NCI-H1092 treated with DMSO at 0.1 percent for 48 hours (cell line): ENCODE measurements around the gene TBC1D1.
A peak's percentile ranks its signal among the peaks of the same experiment; 100 is the strongest.

Experiments
- DNase-seq: peaks from one replicate; lab custom pipeline; 2025; lab: John Stamatoyannopoulos, UW

The TBC1D1 gene

DNA sequence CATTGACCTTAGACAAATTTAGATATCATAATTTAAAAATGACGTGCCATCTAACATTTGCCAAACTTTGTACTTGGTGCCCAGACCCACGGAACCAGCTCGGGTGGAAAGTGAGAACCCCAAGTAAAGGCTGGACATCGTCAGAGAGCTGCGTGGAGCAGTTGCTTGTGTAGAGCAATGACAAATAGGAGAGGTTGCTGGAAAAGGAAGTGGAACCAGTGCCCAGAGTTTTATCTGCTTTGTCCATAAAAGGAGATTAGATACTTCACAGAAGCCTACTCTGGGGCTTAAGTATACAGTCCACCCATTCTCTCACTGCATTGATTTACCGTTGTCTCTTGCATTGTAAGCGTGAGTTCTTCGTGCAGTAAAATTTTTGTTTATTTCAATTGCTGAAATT lies 5.4 kb upstream of the TBC1D1 start:
- no peak for DNase-seq

DNA sequence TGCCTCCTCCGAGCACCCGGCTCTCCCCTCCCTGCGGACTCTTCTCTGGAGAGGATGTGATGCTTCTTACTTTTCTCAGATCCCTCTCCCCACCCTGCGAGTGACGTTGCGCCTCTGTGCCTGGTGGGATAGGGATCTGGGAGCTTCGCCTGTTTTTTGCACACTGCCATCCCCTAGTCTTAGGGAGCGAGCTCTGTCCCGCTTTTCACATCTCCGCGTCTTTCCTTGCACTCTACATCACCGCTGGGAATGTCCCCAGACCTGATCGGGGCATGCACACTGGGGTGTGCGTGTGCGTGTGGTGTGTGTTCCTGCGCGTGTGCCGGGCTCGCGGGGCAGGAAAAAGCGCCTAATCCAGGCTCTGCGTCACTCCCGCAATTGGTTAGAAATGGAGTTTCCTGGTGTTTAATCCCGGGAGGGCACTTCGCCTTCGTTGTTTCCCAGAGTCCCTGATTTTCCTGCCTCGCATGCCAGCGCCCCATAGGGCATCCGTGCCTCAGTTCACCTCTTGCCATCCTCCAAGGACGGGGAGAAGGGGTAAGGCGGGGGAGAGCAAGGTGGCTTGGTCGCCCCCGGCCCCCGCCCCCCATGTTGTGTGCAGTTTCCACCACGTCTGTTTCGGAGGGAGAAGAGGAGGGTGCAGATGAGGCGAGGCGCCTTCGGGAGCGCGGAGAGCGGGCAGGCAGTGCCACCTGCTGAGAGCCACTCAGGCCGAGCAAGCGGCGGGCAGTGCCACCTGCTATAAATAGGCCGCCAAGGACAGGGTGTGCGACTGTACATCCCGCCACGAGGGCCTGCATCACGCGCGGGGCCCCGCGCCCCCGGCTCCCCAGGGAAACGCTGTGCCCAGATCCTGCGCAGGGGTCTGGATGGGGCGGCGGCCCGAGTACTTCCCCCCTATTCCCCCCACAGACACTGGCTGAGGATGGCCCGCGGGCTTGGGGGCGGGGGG lies 759 bp upstream of the TBC1D1 start:
- DNase-seq, result peak; percentile 43

DNA sequence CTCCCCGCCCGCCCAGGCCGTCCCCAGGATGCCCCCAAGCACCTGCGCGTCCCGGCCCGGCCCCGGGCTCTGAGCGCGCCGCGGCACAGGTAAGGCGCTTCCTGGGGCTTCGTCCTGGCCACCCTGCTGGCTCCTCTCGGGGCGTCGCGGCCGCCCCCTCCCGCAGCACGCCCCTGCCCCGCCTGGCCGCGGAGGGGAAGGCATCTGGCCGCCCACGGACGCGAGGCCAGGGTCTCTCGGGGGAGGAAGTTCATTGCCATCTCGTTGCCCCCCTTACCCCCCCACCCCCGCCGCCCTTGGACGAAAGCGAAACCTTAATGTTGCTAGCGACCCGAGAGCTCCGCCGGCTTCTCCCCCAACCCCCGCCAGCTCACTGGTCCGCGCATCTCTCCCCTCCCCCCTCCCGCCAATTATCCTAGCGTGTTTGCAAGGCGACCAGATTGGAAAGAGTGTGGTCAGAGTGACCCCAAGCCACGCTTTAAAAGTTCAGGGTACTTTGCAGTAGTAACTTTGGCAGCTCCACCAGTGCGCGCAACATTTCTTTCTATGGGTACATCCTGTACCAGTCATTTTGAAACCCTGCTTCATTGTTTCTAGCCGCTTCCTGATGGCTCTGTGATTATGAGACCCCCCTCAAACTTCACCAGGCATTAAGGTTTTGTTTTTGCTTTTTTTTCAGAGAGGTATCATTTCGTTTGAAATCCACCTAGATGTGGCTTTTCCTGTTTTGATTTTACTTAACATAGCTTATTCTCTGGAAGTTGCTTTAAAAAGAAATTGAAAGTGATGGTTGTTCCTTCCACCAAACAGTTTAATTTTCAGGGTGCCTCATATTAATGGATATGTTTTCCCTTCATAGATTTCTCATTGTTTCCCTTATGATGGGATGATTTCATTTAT lies 626 bp downstream of the TBC1D1 start:
- DNase-seq, result no peak

DNA sequence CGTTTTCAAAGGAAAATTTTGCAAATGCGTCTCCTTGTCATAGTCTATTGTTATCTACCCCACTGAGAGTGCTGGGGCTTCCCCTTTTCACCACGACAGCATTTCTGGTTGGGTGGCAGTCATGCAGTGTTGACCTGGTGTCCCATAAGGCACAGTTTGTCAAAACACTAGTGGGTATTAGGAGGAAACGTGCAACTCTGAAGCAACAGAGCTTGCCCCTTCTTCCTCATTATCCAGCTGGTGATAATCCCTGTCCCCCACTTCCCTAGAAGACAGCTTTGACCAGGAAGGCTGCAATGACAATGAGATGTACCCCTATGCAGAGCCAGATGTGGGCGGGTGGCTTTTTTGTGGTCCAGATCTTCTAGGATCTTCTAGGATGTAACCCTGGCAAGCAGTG lies 1.8 kb downstream of the TBC1D1 start:
- DNase-seq, result no peak

DNA sequence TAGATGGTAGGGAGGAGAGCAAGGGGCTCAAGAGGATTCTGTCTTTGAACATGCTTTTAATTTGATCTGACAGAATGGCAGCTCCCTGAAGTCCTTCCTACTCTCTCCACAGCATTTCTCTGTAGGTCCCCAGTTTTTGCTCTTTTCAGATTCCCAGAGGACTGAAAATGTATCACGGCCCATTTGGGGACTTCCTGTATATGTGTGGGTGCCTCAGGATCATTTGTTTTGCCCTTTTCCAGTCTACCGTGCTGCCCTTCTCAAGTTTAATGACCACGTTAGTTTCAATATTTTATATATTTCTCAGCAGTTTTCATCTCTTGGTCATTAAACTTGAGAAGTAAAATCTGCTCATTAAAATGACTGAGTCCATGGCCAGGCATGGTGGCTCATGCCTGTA lies 2.3 kb downstream of the TBC1D1 start:
- DNase-seq, result no peak

DNA sequence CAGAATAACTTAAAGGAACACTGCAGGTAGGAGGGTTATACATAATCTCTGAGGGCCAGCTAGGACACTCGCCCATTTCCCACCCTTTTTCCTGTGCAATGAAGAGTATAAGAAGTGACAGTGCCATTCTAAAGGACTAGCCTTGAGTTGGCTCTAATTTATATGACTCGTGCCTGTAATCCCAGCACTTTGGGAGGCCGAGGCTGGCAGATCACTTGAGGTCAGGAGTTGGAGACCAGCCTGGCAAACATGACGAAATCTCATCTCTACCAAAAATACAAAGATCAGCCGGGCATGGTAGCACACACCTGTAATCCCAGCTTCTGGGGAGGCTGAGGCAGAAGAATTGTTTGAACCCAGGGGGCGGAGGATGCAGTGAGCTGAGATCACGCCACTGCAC lies 4.4 kb downstream of the TBC1D1 start:
- DNase-seq, result no peak

DNA sequence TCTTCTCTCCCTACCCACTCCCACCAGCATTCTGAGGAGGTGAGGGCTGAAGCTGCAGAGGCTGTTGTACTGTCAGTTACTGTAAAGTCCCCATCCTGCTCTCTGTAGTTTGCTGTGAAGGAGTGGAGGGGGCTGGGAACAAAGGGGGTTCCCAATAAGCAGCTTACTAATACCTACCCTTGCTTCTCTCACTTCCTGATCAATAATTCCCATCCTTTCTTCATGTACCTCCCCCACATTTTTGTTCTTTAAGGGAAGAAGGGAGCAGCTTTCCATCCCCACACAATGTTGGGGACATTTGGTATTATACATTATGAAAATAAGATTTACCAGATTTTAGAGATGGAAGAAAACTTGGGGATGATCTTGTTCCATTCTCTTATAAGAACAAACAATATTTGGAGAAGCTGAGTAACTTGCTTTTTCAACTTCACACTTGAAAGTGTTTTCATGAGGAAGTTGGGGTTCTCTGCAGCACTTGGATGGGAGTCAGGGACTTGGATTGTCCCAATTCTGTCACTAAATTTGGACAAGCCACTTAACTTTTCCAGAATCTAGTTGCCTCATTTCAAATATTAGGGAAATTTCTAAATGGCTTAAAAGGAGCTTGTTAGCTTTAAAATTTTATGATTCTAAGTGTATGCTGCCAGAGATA lies 5.4 kb downstream of the TBC1D1 start:
- DNase-seq, result no peak

DNA sequence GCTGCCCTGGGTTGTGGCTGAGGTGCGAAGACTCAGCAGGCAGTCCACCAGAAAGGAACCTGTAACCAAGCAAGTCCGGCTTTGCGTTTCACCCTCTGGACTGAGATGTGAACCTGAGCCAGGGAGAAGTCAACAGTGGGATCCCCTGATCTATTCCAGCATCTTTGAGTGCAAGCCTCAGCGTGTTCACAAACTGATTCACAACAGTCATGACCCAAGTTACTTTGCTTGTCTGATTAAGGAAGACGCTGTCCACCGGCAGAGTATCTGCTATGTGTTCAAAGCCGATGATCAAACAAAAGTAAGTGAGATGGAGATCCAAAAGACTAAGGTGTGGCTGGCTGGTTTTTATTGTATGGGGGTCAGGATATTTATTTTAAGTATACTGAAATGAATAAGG lies 11.3 kb downstream of the TBC1D1 start:
- DNase-seq, result no peak

DNA sequence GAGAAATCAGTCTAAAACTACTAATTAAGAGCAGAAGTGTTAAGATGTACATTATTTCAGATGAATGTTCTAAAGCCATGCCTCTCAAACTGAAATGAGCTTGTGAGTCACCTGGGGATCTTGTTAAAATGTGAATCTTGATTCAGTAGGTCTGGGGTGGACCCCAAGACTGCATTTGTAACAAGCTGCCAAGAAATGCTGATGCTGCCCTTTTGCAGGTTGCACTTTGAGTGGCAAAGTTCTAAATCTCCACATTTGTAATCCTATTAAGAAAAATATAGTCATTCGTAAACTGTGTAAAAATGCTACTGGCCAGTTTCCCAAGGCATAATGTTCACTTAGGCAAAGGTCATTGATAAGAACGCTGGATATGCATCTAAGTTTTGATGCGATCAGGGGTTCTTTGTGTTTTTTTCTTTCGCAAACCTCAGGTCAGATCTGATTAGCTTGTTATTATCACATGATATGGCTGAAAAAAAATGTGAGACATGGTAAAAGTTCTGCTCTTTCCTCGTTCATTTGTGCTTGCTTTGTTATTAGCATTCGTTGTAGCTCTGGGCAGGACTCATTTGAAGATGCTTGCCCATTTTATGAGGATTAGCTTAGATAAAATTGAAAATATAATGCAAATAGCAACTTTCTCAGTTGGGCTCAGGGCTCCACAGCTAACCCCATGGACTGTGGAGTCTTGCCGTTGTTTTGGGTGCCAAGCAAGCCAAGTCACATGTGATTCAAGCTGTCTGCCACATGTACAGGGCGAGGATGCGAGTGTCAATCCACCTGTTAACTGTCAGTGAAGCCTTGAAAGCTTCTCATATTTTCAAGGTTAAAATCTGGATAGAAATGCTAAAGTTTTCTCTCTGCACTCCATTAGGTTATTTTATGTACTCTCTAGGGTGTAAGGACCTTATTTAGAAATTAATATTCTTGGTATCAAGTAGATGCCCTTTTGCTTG lies 12.1 kb downstream of the TBC1D1 start:
- DNase-seq, result no peak

DNA sequence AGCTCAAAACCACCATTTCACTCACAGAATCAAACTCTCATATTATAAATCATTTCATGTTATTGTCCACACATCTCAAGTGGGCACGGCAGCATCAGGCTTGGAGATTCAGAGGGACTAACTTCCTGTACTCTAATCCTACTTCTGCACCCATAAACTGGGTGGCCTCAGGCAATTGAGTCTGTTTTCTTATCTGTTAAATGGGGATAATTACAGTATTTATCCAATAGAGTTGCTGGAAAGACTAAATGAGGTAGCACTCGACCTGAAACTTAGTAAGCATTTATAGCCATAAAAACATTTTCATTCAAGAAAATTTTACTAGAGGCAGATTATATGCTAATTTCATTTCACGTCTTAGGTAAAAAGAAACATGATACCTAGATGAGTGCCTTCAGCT lies 13.0 kb downstream of the TBC1D1 start:
- DNase-seq, result no peak

DNA sequence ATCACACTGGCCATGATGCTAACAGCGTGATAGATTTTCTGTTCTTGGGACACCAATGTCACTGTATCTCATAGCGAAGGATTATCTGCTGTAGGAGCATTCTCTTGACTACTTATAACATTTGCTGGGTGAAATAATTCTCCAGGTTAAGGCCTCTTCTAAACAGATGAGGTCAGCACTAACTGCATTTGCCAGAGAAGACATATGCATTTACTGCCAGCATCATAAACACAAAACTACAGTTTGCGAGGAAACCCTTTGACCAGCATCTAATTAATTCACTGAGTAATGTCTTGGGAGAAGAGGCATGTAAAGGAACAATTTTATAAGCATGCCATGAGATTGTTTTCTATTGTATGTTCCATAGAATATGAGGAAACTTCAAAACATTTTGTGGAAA lies 13.9 kb downstream of the TBC1D1 start:
- DNase-seq, result no peak

DNA sequence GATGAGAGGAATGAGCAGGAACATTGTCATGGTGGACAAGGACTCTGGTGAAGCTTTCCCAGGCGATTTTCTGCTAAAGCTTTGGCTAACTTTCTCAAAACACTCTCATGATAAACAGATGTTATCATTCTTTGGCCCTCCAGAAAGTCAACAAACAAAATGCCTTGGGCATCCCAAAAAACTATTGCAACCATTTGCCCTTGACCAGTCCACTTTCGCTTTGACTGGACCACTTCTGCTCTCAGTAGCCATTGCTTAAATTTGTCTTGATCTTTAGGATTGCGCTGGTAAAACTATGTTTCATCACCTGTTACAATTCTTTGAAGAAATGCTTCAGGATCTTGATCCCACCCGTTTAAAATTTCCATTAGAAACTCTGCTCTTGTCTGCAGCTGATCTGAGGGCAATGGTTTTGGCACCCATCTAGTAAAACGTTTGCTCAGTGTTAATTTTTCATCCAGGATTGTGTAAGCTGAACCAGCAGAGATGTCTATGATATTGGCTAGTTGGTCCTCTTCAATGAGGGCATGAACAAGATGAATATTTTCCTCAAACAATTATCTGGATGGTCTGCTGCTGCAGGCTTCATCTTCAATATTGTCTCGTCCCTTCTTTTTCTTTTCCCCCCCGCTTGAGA lies 14.8 kb downstream of the TBC1D1 start:
- DNase-seq, result no peak

DNA sequence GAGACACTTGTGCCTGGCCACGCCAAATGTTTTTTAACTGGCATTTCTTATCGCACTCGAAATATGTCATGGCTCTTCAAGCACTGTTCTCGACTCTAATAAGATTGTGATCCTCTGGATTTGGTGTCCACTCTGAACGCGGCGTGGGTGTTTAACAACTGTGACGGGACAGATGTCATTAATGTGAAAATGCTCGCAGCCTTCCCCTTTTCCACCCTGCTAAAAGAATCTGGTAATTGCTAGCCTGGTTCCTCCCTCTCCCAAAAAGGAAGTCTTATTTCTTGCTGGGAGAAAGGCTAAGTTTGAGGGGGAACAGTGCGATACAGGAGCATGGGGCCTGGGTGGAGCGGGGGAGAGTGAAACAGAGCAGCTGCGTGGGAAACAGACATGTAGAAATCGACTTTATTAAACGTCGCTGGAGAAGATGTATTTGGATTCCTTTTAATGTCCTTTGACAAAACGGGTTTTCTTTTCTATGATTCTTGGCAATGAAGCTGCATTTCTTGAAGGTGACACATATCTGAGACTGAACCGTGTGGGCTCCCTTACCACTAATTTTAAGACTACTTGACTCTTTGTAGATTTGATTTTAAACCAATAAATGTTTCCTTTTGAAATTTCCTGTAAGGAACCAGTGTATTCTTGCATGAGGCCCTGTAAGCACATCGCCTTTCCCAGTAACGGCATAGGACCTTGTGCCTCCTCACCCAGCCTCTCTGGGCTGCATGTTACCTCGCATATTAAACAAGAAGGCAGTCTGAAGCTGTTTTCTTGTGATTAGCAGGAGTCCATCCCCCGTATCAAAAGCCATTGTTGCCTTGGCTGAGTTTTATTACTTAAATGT lies 17.8 kb downstream of the TBC1D1 start:
- DNase-seq, result no peak

DNA sequence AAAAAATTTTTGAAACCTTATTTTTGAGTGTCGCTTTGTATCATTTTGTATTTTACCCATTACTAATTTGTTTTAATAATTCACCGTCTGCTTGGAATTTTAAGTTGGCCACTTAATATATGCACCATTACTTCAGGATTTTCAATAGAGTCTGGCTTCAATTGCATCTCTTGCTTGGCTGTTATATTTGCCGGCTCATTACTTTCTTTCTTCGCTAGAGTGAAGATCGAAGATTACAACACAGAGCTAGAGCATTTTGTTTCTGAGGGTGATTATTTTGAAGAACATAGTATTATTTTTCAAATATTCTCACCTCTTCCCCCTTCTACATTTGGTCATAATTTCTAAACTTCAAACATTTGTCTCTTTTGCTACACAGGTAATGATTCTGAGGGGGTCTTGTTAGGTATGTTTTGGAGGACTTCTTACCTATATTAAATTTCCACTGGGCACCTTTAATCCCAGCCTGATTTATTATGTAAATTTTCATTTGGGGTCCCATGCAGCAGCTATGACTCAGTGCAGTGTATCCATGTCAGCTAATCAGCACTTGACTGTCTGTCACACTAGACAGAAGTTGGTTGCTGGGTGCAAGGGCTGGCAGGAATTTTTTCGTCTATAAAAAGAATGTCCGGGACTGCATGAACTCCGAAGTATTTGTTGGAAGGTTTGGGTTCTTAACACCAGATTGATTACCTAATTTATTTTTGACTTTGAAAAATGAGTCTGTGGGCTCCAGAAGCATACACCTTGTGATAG lies 18.6 kb downstream of the TBC1D1 start:
- DNase-seq, result no peak

DNA sequence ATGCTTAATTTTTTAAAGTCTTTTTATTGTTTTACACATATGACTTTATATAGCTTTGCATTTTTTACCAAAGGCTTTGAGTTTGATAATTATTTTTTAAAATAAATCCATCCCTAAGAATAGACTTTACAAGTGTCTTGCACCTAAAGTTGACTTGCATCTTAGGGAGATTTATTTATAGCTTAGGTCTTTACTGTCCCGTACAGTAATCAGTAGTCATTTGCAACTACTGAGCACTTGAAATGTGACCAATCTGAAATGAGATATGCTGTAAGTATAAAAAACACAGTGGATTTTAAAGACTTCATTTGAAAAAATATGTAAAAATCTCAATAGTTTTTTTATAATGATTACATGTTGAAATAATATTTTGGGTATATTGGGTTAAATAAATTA lies 19.2 kb downstream of the TBC1D1 start:
- DNase-seq, result no peak

DNA sequence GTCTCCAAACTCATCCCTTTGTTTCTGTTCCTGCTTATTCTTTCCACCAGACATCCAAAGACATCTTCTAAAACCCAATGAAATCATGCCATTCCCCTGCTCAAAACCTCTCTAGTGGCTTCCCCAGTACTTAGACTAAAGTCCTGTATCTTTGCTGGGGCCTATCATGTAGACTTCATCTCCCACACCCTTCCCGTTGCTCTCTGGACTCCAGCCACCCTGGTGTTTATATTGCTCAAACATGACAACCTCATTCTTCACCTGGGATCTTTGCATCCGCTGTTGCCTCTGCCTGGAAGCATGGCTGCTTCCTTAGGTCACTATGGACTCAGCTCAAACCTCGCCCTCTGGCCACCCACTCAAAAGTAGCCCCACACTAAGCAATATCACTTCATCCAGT lies 23.7 kb downstream of the TBC1D1 start:
- DNase-seq, result no peak

DNA sequence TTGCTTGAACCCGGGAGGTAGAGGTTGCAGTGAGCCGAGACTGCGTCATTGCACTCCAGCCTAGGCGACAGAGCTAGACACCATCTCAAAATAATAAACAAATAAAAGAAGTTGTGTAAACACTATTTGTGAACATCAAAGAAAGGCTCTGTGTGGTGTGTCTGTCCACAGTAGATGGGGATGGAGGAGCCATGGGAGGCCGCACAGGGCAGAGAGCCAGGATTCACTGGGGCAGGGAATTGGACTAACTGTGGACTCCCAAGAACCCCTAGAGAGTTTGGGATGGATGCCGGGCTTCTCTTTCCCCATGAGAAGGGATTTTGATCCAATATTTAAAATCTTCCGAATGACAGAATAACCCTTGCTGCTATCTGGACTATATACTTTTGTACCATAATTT lies 26.5 kb downstream of the TBC1D1 start:
- DNase-seq, result no peak

DNA sequence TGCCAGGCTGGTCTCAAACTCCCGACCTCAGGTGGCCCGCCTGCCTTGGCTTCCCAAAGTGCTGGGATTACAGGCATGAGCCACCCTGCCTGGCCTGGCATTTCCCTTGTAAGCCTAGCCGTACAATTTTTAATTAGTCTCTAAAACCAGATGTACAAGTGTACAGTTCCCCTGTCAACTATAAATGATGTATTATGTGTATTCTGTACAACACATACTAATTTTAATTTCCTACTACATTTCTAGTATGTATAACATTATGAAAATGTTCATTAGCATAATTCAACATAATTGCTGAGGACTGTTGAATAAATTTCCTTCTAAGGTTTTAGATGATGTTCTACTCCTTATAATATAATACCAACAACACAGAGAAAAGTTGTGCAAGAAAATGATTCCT lies 27.8 kb downstream of the TBC1D1 start:
- no peak for DNase-seq

DNA sequence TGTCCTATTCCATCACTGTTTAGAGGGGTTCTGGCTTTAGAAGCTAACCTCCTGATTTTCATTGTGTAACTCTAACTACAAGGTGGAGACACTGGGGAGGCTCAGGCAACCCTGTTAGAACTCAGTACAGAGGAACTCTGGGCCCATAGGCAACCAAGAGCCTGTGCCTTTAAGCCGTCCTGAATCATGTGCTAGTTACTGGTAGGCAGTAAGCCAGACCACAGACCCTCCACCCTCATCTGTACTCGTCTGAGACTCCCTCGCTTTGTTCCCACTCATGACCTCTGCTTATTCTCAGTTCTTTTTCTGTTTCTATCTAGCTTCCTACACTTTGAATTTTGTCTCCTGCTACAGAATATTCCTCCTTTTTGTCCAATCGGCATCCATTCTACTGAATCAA lies 31.4 kb downstream of the TBC1D1 start:
- DNase-seq, result no peak
